IPS-20b (cell line): ENCODE measurements around the gene FOXP1.

Experiments used
- H3K27ac ChIP-seq: one replicate; pipeline ENCODE4 v1.5.1; 2013; ENCODE audit warnings: low read length
- H3K27me3 ChIP-seq: 2 replicates; pipeline ENCODE4 v1.6.1; 2013; ENCODE audit warnings: mild to moderate bottlenecking, low read length, inconsistent platforms; ENCODE audit not compliant: insufficient read depth
- H3K36me3 ChIP-seq: 2 replicates; pipeline ENCODE4 v1.6.1; 2013; ENCODE audit warnings: low read depth, mild to moderate bottlenecking, inconsistent platforms, low read length, moderate library complexity; ENCODE audit not compliant: insufficient read depth
- H3K4me1 ChIP-seq: 2 replicates; pipeline ENCODE4 v1.6.1; 2013; ENCODE audit warnings: mild to moderate bottlenecking, control low read depth, inconsistent platforms, low read length, moderate library complexity; ENCODE audit not compliant: insufficient read depth
- H3K4me3 ChIP-seq: 2 replicates; pipeline ENCODE4 v1.5.1; 2013; ENCODE audit warnings: mild to moderate bottlenecking, low read length, inconsistent platforms
- H3K9ac ChIP-seq: 2 replicates; pipeline ENCODE4 v1.6.1; 2013; ENCODE audit warnings: low read depth, mild to moderate bottlenecking, inconsistent platforms, low read length, moderate library complexity
- H3K9me3 ChIP-seq: 2 replicates; pipeline ENCODE4 v1.6.1; 2013; ENCODE audit warnings: mild to moderate bottlenecking, low read depth, low read length, inconsistent platforms; ENCODE audit not compliant: insufficient read depth

FOXP1 gene

DNA sequence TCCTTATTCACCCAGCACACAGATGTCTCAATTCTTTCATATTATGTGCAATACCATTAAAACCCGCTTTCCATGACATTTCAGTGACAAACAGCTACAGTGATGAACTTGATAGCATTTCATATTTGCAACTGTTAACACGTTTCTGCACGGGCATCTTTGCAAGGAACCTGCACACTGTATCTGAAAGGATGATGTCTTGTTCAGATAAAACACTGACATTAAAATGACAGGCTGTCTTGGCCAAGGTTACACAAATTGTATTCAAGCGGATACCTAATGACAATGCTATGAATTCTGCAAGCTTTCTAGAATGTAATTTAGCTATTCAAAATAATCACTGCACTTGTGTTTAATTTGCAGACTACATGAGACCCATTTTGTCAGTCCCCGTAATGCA is 529.2 kb downstream of the FOXP1 start:
- Histone ChIP-seq H3K9ac (no peak overlapping the region), H3K36me3 (peaks cover 9% of the 10 kb centered on the region; the same call in 1 of the 2 replicates), H3K27me3 (no peaks in the 10 kb centered on the region), H3K4me1 (peaks cover 85% of the 10 kb centered on the region), H3K4me3 (no peak overlapping the region), H3K9me3 (no peaks in the 10 kb centered on the region), H3K27ac (no peak overlapping the region)

DNA sequence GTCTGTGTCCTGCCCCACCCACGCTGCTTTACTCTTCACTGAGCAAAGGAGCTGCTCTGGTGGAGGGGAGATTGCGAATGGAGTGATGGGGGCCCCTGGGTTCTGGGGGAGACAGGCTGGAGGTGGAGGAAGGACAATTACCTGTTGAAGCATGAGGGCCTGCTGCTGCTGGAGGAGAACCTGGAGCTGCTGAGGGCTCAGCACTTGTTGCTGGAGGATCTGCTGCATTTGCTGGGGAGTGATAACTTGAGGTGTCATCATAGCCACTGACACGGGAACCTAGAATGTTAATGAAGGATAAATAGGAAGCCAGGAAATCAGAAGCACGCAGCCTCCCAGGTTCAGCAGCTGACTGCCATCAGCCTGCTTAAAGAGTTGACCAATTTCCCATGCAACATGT is 530.0 kb downstream of the FOXP1 start:
- Histone ChIP-seq H3K27me3 (no peaks in the 10 kb centered on the region), H3K36me3 (peaks cover 9% of the 10 kb centered on the region; the same call in 1 of the 2 replicates), H3K4me1 (peaks cover 86% of the 10 kb centered on the region), H3K9ac (no peak overlapping the region), H3K27ac (no peak overlapping the region), H3K4me3 (no peak overlapping the region), H3K9me3 (no peaks in the 10 kb centered on the region)

DNA sequence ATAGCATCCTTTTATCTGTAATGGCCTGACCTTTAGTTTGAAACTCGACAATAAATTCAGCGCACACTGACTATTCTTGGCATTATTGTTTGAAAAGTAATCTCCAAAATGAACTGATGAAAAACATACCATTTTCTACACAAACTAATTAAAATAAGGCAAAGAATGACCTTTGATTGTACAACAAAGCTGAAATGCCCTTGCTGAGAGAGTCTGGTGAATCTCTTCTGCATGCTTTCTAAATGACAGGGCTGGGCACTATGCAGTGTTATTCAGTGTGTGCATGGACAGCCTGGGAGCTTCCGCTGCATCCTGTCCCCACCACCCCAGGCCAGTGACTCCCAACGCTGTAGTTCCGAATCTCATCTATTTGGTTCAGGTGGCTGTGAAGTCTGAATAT is 530.8 kb downstream of the FOXP1 start:
- H3K27me3 ChIP-seq = no peaks in the 10 kb centered on the region
- H3K4me3 ChIP-seq = no peak overlapping the region
- peaks cover 9% of the 10 kb centered on the region; the same call in 1 of the 2 replicates for H3K36me3 ChIP-seq
- peaks cover 87% of the 10 kb centered on the region for H3K4me1 ChIP-seq
- no peaks in the 10 kb centered on the region for H3K9me3 ChIP-seq
- no peak overlapping the region for H3K27ac ChIP-seq
- H3K9ac ChIP-seq = no peak overlapping the region

DNA sequence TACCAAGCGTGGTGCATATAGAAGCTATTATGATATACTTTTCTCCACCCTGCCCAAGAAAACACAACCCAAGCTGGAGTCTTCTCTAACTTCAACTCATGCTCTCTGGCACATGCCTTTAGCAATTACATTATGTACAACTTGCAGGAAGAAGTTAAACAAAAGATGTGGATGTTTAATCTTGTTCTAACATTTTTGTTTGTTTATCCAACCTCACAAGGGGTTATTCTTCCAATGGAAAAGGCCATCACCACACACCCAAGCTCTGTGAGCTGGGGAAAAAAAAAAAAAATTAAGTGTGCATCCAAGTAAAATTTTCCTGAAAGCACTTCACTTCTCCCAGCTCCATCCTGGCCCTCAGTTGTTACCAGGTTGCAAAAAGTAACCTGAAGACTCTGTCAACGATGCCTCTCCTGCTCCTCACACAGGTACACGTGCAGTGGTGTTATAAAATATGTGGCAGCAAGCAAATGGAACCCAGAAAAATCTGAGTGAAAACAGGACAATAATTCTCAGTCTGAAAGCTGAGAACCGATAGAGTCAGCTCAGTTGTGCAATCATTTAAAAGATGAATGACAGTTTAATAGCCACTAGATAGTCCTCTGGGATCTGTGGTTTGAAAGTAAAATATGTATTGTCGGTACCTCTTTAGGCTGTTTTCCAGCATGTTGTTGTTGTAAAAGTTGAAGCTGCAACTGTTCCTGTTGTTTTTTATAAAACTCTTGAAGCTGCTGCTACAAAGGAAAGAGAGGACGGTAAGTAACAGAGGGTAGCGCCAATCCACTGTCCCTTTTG is 531.4 kb downstream of the FOXP1 start:
- H3K4me3 ChIP-seq = no peak overlapping the region
- H3K27me3 ChIP-seq = no peaks in the 10 kb centered on the region
- H3K27ac ChIP-seq = no peak overlapping the region
- H3K9me3 ChIP-seq = no peaks in the 10 kb centered on the region
- H3K4me1 ChIP-seq = peaks cover 89% of the 10 kb centered on the region
- H3K36me3 ChIP-seq = peaks cover 9% of the 10 kb centered on the region; the same call in 1 of the 2 replicates
- H3K9ac ChIP-seq = no peak overlapping the region

DNA sequence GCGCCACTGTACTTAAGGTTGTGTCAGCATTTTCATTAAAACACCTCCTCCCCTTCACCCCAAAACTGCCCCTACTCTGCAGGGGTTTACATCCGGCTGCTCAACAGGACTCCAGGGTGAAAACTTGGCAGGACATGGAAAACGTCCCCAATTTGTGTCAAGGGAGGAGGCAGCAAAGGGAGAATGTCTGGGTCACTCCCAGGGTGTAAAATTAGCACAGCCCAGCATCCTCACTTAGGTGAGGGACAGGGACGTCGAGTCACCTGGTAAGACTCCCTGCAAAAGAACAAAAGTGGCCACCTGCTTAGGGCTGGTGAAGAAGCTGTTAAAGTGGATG is 532.3 kb downstream of the FOXP1 start:
- Histone ChIP-seq H3K9ac (peak overlapping the region; percentile 1; the same call in 1 of the 2 replicates), H3K27me3 (no peaks in the 10 kb centered on the region), H3K27ac (no peak overlapping the region), H3K36me3 (peaks cover 9% of the 10 kb centered on the region; the same call in 1 of the 2 replicates), H3K4me1 (peaks cover 89% of the 10 kb centered on the region), H3K4me3 (peak overlapping the region; percentile 41; the same call in 1 of the 2 replicates), H3K9me3 (no peaks in the 10 kb centered on the region)

DNA sequence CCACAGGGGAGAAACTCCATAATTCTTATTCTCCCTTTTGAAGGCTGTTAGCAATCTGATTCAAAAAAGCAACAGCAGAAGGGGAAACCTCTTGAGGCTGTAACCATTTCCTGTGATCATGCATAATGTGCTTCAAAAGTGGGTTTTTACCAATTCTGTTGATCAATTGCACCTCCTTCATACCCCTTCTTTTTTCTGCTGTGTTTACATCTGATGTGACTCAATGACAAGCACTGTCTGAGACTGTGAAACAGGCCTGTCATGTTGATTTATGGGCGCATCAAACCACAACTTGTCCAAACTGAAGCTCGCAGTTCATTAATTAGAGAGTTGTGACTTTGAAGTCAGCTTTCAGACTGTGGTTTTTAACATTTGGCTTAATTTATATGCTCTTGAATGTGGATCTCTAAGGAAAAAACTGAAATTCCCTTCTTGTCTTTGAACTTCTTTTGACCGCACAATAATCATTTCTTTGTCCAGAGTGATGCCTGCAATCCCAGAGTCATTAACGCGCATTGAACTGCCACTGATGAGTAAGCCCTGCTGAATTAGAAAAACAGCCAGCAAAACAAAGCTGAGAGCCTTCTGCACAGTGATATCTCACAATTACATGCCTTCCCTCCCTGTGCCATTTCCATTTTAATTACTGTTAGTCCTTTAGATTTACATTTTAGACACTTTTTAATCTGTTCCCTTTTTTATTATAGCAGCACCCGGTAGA is 532.8 kb downstream of the FOXP1 start:
- Histone ChIP-seq H3K9ac (peak overlapping the region; percentile 1; the same call in 1 of the 2 replicates), H3K4me3 (peak overlapping the region; percentile 41; the same call in 1 of the 2 replicates), H3K27ac (no peak overlapping the region), H3K9me3 (no peaks in the 10 kb centered on the region), H3K36me3 (peaks cover 9% of the 10 kb centered on the region; the same call in 1 of the 2 replicates), H3K4me1 (peaks cover 90% of the 10 kb centered on the region), H3K27me3 (no peaks in the 10 kb centered on the region)

DNA sequence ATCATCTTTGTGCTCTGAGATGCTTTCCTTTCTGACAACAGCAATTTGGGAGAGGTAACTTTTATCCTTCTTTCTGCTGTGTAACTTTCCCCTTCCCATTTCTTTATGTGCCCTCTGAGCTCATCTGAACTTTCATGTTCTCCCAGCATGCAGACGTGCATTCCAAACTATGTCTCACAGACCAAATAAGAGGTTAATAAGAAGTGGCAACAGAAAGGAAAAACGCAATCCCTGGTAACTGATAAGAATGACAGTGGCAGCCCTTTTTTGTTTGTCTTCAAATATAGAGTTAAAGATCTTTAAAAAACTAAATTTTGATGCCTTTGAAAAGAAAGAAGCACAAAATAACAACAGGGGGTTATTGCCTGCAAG is 533.4 kb downstream of the FOXP1 start:
- Histone ChIP-seq H3K27ac (no peak overlapping the region), H3K4me3 (peak overlapping the region; percentile 41; the same call in 1 of the 2 replicates), H3K4me1 (peaks cover 86% of the 10 kb centered on the region), H3K9ac (peak overlapping the region; percentile 1; the same call in 1 of the 2 replicates), H3K9me3 (no peaks in the 10 kb centered on the region), H3K27me3 (no peaks in the 10 kb centered on the region), H3K36me3 (peaks cover 13% of the 10 kb centered on the region)

DNA sequence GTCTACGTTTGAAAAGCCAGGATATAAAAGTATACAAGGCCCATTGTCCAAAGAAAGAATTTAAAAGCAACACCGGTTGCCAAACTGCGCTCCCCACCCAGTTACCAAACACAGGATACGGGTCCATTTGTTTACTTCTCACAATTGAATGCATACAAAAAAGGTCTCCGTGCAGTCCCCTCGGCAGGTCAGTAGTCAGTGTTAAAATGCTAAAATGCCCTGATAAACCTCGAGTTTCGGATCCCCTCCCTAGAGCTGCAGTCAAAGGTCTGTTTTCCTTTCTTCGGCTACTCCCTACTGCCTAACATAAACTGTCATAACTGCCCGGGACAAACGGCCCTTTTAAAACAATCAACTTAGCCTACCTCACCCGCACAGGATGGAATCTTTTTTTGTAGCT is 534.6 kb downstream of the FOXP1 start:
- Histone ChIP-seq H3K36me3 (peaks cover 19% of the 10 kb centered on the region), H3K4me1 (peaks cover 77% of the 10 kb centered on the region), H3K9me3 (no peaks in the 10 kb centered on the region), H3K27ac (peak overlapping the region; percentile 34), H3K4me3 (peak overlapping the region; percentile 41), H3K9ac (peak overlapping the region; percentile 49; the same call in 1 of the 2 replicates), H3K27me3 (no peaks in the 10 kb centered on the region)

DNA sequence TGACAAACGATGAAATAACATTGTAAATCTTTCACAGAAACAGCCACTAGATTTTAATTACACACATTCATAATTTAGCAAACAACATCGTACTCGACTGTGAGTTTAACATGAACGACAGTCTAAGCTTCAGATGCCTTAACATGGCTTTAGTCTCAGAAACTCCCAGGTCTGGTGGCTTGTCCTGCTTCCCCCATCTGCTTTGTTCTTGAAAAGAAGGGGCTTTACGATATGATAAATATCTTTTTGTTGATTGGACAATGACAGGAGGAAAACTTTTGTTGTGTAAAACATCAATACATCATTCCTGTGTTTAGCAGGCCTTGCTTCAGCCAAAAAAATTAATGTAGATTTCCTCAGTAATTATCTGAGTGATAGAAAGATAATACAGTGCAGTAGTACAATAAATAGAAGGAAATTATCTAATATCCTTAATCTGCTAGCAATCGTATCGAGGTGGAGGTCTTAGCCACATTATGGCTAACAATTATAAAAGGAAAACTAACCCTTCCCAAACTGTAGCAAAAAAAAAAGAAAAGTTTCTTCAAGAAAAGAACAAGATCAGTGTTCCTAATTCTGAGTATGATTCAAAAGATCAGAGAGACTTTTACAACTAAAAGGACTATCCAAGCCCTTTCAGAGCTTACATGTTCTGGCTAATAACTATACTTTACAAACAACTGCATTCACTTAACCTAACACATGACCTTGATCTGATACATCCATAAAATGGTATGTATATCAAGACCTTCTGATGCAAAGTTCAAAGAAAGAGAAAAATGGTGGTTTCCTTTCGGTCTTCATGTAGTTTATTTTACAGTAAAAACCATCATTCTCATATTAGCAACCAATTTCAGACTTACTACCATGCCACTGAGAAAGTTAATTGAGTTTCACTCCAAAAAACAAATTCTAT is 535.7 kb downstream of the FOXP1 start:
- no peaks in the 10 kb centered on the region for H3K27me3 ChIP-seq
- peak overlapping the region; percentile 41; the same call in 1 of the 2 replicates for H3K4me3 ChIP-seq
- H3K36me3 ChIP-seq = peaks cover 19% of the 10 kb centered on the region
- no peaks in the 10 kb centered on the region for H3K9me3 ChIP-seq
- peak overlapping the region; percentile 19 for H3K27ac ChIP-seq
- H3K4me1 ChIP-seq = peaks cover 68% of the 10 kb centered on the region
- peak overlapping the region; percentile 46; the same call in 1 of the 2 replicates for H3K9ac ChIP-seq

DNA sequence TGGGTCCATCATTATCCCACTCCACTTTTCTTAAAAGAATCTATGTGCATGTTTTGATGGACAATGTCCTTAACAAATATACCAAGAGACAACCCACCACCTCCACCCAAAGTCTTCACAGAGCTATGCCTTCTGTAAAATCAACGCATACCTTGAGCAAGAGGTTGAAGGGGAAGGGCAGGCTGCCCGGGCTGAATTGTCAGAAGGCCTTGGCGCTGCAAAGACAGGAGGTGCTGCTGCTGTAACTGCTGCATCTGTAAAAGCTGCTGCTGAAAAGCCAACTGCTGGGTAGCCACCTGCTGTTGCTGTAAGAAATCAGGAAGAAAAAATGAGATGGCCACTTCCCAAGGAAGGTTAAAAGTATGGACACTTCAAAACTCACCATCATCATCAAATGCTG is 536.7 kb downstream of the FOXP1 start:
- peak overlapping the region; percentile 46; the same call in 1 of the 2 replicates for H3K9ac ChIP-seq
- H3K4me1 ChIP-seq = peaks cover 63% of the 10 kb centered on the region
- H3K27me3 ChIP-seq = no peaks in the 10 kb centered on the region
- H3K27ac ChIP-seq = no peak overlapping the region
- H3K36me3 ChIP-seq = peaks cover 16% of the 10 kb centered on the region
- H3K4me3 ChIP-seq = peak overlapping the region; percentile 41; the same call in 1 of the 2 replicates
- H3K9me3 ChIP-seq = no peaks in the 10 kb centered on the region

DNA sequence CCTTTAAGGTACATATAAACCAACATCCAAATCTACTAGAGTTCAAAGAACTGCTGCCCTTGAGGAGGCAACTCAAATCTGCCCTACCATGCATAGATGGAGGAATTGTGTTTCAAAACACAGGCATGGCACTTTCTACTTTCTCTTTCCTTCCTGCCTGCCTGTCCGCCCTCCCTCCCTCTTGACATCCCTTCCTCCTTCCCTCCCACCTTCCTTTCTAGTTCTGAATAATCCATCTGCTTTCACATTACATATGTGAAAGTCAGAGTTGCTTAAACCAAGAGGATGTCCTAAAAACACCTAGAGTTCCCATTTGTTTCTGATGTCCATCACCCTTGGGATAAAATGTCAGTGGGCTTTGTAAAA is 537.6 kb downstream of the FOXP1 start:
- Histone ChIP-seq H3K4me1 (peaks cover 54% of the 10 kb centered on the region), H3K27ac (no peak overlapping the region), H3K27me3 (no peaks in the 10 kb centered on the region), H3K36me3 (peaks cover 22% of the 10 kb centered on the region), H3K9ac (no peak overlapping the region), H3K4me3 (no peak overlapping the region), H3K9me3 (no peaks in the 10 kb centered on the region)
